Hepatocyte (in vitro differentiated cells): Measurements from ENCODE around the gene SPRED2.

Experiments
- CTCF ChIP-seq: fragments of 200-600 bp; sonication (generic); IDR thresholded peaks from 2 replicates; pipeline ENCODE4 v1.5.1; 2016; ENCODE audit warnings: antibody characterized with exemption, mild to moderate bottlenecking; ENCODE audit not compliant: poor library complexity
- EZH2 ChIP-seq: fragments of 200-600 bp; sonication (generic); IDR thresholded peaks from 2 replicates; pipeline ENCODE4 v1.6.1; 2016; ENCODE audit warnings: antibody characterized with exemption, mild to moderate bottlenecking, borderline replicate concordance
- EZH2phosphoT487 ChIP-seq: fragments of 200-600 bp; sonication (generic); IDR thresholded peaks from one replicate; pipeline ENCODE4 v1.6.1; 2018; ENCODE audit warnings: antibody characterized with exemption, mild to moderate bottlenecking, low read depth, moderate library complexity; ENCODE audit not compliant: unreplicated experiment, severe bottlenecking

GRCh38 chr2:65358678-65359400, 73.6 kb downstream of the SPRED2 start:
- TF ChIP-seq CTCF: no peak
- no peak for TF ChIP-seq EZH2
- TF ChIP-seq EZH2phosphoT487: no peak
